Loucy (cell line): ENCODE results near the gene NINL.

Source experiments
- H2AFZ ChIP-seq: fragments of 200-600 bp; sonication (generic); 2 replicates; pipeline ENCODE4 v1.6.0; 2016; ENCODE audit warnings: antibody characterized with exemption, mild to moderate bottlenecking, low read length, moderate library complexity
- H3F3A ChIP-seq: fragments of 200-600 bp; 2 replicates; pipeline ENCODE4 v1.6.0; 2016; ENCODE audit warnings: antibody characterized with exemption, low read depth, mild to moderate bottlenecking
- H3K27me3 ChIP-seq: fragments of 200-600 bp; sonication (generic); 2 replicates; pipeline ENCODE4 v1.6.1; 2014; ENCODE audit warnings: low read length, mild to moderate bottlenecking; ENCODE audit not compliant: insufficient read depth, poor library complexity, severe bottlenecking
- H3K36me3 ChIP-seq: fragments of 200-600 bp; sonication (generic); 2 replicates; pipeline ENCODE4 v1.6.1; 2016; ENCODE audit warnings: low read length; ENCODE audit not compliant: insufficient read depth
- H3K4me1 ChIP-seq: fragments of 200-600 bp; sonication (generic); 2 replicates; pipeline ENCODE4 v1.5.1; 2014; ENCODE audit warnings: low read length, mild to moderate bottlenecking; ENCODE audit not compliant: insufficient read depth, poor library complexity, severe bottlenecking
- H3K4me2 ChIP-seq: fragments of 200-600 bp; sonication (generic); 2 replicates; pipeline ENCODE4 v1.6.0; 2014; ENCODE audit warnings: antibody characterized with exemption, low read length, low read depth, mild to moderate bottlenecking; ENCODE audit not compliant: poor library complexity, severe bottlenecking
- H3K4me3 ChIP-seq: fragments of 200-600 bp; sonication (generic); 2 replicates; pipeline ENCODE4 v1.5.1; 2014; ENCODE audit warnings: low read length, mild to moderate bottlenecking, mixed read lengths; ENCODE audit not compliant: poor library complexity, severe bottlenecking
- H3K79me2 ChIP-seq: fragments of 200-600 bp; sonication (generic); 2 replicates; pipeline ENCODE4 v1.6.1; 2014; ENCODE audit warnings: low read length; ENCODE audit not compliant: insufficient read depth
- H3K9ac ChIP-seq: fragments of 200-600 bp; sonication (generic); 2 replicates; pipeline ENCODE4 v1.6.0; 2014; ENCODE audit warnings: mild to moderate bottlenecking, low read depth, low read length, moderate library complexity; ENCODE audit not compliant: poor library complexity, severe bottlenecking
- H3K9me2 ChIP-seq: fragments of 200-600 bp; sonication (generic); replicated peaks from 2 replicates; pipeline ENCODE4 v1.6.1; 2016; ENCODE audit warnings: low read depth, low read length, mixed read lengths
- H3K9me3 ChIP-seq: fragments of 200-600 bp; sonication (generic); 2 replicates; pipeline ENCODE4 v1.6.1; 2014; ENCODE audit warnings: mild to moderate bottlenecking, antibody characterized with exemption, low read length, low read depth; ENCODE audit not compliant: insufficient read depth
- H4K20me1 ChIP-seq: fragments of 200-600 bp; sonication (generic); 2 replicates; pipeline ENCODE4 v1.6.0; 2014; ENCODE audit warnings: antibody characterized with exemption, low read length, mild to moderate bottlenecking; ENCODE audit not compliant: insufficient read depth, poor library complexity, severe bottlenecking
- EZH2phosphoT487 ChIP-seq: fragments of 200-600 bp; IDR thresholded peaks from 2 replicates; pipeline ENCODE4 v1.6.1; 2018; ENCODE audit warnings: antibody characterized with exemption, mild to moderate bottlenecking, moderate library complexity, borderline replicate concordance
- TF ChIP-seq, protein P1 (sequence below): fragments of 200-600 bp; sonication (generic); conservative IDR thresholded peaks from 2 replicates; pipeline ENCODE4 v1.5.1; 2014; ENCODE audit warnings: mild to moderate bottlenecking, antibody characterized with exemption, low read length

Gene NINL

DNA sequence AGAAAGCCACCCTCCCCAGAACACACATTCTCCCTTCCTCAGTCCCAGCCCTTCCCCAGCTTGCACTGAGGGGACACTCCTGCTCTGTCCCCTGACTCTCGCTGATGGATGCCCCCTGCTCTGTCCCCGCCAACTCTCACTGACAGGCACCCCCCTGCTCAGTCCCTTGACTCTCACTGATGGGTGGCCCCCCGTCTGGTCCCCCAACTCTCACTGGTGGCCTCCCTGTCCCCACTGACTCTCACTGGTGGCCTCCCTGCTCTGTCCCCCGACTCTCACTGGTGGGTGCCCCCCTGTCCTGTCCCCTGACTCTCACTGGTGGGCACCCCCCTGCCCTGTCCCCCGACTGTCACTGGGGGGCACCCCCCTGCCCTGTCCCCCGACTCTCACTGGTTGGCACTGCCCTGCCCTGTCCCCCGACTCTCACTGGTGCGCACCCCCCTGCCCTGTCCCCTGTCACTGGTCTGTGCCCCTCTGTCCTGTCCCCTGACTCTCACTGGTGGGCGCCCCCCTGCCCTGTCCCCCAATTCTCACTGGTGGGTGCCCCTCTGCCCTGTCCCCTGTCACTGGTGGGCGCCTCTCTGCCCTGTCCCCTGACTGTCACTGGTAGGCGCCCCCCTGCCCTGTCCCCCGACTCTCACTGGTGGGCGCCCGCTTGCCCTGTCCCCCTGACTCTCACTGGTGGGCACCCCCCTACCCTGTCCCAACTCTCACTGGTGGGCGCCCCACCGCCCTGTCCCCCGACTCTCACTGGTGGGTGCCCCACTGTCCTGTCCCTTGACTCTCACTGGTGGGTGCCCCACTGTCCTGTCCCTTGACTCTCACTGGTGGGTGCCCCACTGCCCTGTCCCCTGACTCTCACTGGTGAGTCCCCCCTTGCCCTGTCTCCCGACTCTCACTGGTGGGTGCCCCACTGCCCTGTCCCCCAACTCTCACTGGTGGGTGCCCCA is 116.9 kb downstream of the NINL start:
- no peak overlapping the region for H3K4me3 ChIP-seq
- H3F3A ChIP-seq: no peaks in the 10 kb centered on the region
- H3K9me2 ChIP-seq: no peaks in the 10 kb centered on the region
- H2AFZ ChIP-seq: no peak overlapping the region
- H3K27me3 ChIP-seq: no peaks in the 10 kb centered on the region
- no peaks in the 10 kb centered on the region for H4K20me1 ChIP-seq
- peaks cover 5% of the 10 kb centered on the region for H3K4me1 ChIP-seq
- H3K9ac ChIP-seq: no peak overlapping the region
- TF ChIP-seq EZH2phosphoT487: no peak
- TF ChIP-seq, protein P1, sequence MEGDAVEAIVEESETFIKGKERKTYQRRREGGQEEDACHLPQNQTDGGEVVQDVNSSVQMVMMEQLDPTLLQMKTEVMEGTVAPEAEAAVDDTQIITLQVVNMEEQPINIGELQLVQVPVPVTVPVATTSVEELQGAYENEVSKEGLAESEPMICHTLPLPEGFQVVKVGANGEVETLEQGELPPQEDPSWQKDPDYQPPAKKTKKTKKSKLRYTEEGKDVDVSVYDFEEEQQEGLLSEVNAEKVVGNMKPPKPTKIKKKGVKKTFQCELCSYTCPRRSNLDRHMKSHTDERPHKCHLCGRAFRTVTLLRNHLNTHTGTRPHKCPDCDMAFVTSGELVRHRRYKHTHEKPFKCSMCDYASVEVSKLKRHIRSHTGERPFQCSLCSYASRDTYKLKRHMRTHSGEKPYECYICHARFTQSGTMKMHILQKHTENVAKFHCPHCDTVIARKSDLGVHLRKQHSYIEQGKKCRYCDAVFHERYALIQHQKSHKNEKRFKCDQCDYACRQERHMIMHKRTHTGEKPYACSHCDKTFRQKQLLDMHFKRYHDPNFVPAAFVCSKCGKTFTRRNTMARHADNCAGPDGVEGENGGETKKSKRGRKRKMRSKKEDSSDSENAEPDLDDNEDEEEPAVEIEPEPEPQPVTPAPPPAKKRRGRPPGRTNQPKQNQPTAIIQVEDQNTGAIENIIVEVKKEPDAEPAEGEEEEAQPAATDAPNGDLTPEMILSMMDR: no peak
- no peak overlapping the region for H3K4me2 ChIP-seq
- no peaks in the 10 kb centered on the region for H3K9me3 ChIP-seq
- peaks cover 41% of the 10 kb centered on the region; the same call in 1 of the 2 replicates for H3K36me3 ChIP-seq
- H3K79me2 ChIP-seq: no peaks in the 10 kb centered on the region

DNA sequence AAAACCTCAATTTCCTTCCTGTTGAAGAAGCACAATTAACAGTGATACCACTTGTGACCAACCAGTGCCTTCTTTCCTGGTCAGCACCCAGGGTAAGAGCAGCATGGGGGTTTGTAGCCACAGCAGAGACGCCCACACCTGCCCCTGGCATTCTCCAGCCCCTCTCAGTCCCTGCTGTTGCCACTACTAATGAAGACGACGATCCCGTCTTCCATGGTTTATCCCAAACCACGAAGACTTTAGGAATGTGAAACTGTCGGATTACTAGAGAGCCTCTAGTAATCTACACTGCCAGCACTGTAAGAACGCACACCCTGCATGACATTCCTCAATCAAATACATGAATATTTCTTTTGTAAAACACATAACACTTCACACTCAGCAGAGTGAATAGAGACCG is 117.9 kb downstream of the NINL start:
- no peak overlapping the region for H3K4me2 ChIP-seq
- H3K9ac ChIP-seq: no peak overlapping the region
- peaks cover 42% of the 10 kb centered on the region; the same call in 1 of the 2 replicates for H3K36me3 ChIP-seq
- H3K79me2 ChIP-seq: no peaks in the 10 kb centered on the region
- H3K9me3 ChIP-seq: no peaks in the 10 kb centered on the region
- TF ChIP-seq EZH2phosphoT487: no peak
- H3K9me2 ChIP-seq: no peaks in the 10 kb centered on the region
- no peaks in the 10 kb centered on the region for H3F3A ChIP-seq
- H4K20me1 ChIP-seq: no peaks in the 10 kb centered on the region
- peaks cover 5% of the 10 kb centered on the region for H3K4me1 ChIP-seq
- H2AFZ ChIP-seq: no peak overlapping the region
- H3K27me3 ChIP-seq: no peaks in the 10 kb centered on the region
- no peak overlapping the region for H3K4me3 ChIP-seq

DNA sequence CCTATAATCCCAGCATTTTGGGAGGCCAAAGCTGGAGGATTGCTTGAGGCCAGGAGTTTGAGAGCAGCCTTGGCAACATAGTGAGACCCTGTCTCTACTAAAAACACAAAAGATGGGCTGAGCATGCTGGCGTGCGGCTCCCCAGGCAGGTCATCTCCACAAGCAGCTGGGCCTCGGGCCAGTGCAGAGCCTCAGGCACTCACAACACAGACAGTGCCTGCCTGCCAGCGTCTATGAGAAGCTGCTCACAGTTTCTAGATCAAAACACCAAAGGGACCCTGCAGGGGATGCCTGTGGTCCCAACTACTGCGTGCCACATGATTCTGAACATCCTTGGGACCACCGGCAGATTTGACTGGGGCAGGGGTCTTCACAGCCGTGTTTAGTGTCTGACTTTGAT is 118.5 kb downstream of the NINL start:
- Histone ChIP-seq H3K9me2 (no peaks in the 10 kb centered on the region), H3K27me3 (no peaks in the 10 kb centered on the region), H4K20me1 (no peaks in the 10 kb centered on the region), H3F3A (no peaks in the 10 kb centered on the region), H3K36me3 (peaks cover 48% of the 10 kb centered on the region; the same call in 1 of the 2 replicates), H3K79me2 (no peaks in the 10 kb centered on the region), H3K4me3 (no peak overlapping the region), H3K9ac (no peak overlapping the region), H2AFZ (no peak overlapping the region), H3K4me1 (peaks cover 5% of the 10 kb centered on the region), H3K9me3 (no peaks in the 10 kb centered on the region), H3K4me2 (no peak overlapping the region)
- TF ChIP-seq, protein P1: no peak
- no peak for TF ChIP-seq EZH2phosphoT487
